HL-60 (cell line): ENCODE results near the gene ZNF292.

Experiments used
- DNase-seq, 2 experiments: peaks; one replicate each; pipeline ENCODE4 v3.0.0-alpha.2; 2010 to 2020; ENCODE audit warnings: low read depth in 1 of 2, low spot score in 1 of 2
- H3K27ac ChIP-seq: fragments of 250-450 bp; sonication (Bioruptor Pico); replicated peaks from 2 replicates; pipeline ENCODE4 v1.5.1; 2020; ENCODE audit warnings: mild to moderate bottlenecking, moderate library complexity
- H3K27me3 ChIP-seq: fragments of 250-450 bp; sonication (Bioruptor Pico); 2 replicates; pipeline ENCODE4 v1.5.1; 2021; ENCODE audit warnings: mild to moderate bottlenecking, moderate library complexity; ENCODE audit not compliant: insufficient read depth, poor library complexity, severe bottlenecking
- H3K4me3 ChIP-seq: replicated peaks from 2 replicates; pipeline ENCODE4 v1.5.1; 2011; ENCODE audit warnings: mild to moderate bottlenecking, control low read depth, low read length; ENCODE audit not compliant: insufficient read depth
- CTCF ChIP-seq: IDR thresholded peaks from one replicate; pipeline ENCODE4 v1.5.1; 2011; ENCODE audit warnings: low read length, control low read depth, inconsistent platforms; ENCODE audit not compliant: insufficient read depth
- GABPA ChIP-seq: IDR thresholded peaks from 2 replicates; pipeline ENCODE4 v1.6.1; 2012; ENCODE audit warnings: low read depth
- POLR2AphosphoS5 ChIP-seq: IDR thresholded peaks from 2 replicates; pipeline ENCODE4 v1.6.1; 2012; ENCODE audit warnings: low read depth
- REST ChIP-seq: IDR thresholded peaks from 2 replicates; pipeline ENCODE4 v1.6.1; 2012; ENCODE audit warnings: low read depth; ENCODE audit not compliant: insufficient replicate concordance
- SPI1 ChIP-seq: IDR thresholded peaks from 2 replicates; pipeline ENCODE4 v1.6.1; 2012; ENCODE audit warnings: low read depth, mild to moderate bottlenecking, borderline replicate concordance

ZNF292 gene

GRCh38 chr6:87164004-87164403, 8.6 kb downstream of the ZNF292 start:
- H3K27ac ChIP-seq = no peak overlapping the region
- TF ChIP-seq GABPA = no peak
- H3K27me3 ChIP-seq = no peaks in the 10 kb centered on the region
- H3K4me3 ChIP-seq = no peak overlapping the region
- DNase-seq = no peak

- H3K4me3 ChIP-seq = no peak overlapping the region
- no peak for DNase-seq
- no peak overlapping the region for H3K27ac ChIP-seq
- H3K27me3 ChIP-seq = no peaks in the 10 kb centered on the region
- TF ChIP-seq SPI1 (no peak), CTCF (no peak), REST (no peak), GABPA (no peak), POLR2AphosphoS5 (no peak)
Observed at GRCh38 chr6:87164506-87164905, 9.1 kb downstream of the ZNF292 start.

GRCh38 chr6:87165185-87165584, 9.8 kb downstream of the ZNF292 start:
- no peaks in the 10 kb centered on the region for H3K27me3 ChIP-seq
- no peak overlapping the region for H3K27ac ChIP-seq
- no peak overlapping the region for H3K4me3 ChIP-seq
- DNase-seq = no peak
- TF ChIP-seq SPI1 (no peak), GABPA (no peak), POLR2AphosphoS5 (no peak), REST (no peak), CTCF (no peak)

GRCh38 chr6:87171938-87172633, 16.7 kb downstream of the ZNF292 start:
- DNase-seq = no peak
- Histone ChIP-seq H3K27me3 (no peaks in the 10 kb centered on the region), H3K4me3 (no peak overlapping the region), H3K27ac (no peak overlapping the region)
- TF ChIP-seq POLR2AphosphoS5 (no peak), REST (no peak)
